ENCODE results near the gene SLC26A8. TPM values are rescaled to one million over a fixed set of nuclear protein-coding genes. Genes with fewer than 3 reads are reported as not detected.
"Not testable (repeated sequence)": the region's sequence is repeated elsewhere in the genome, so short reads cannot be mapped to it uniquely, and the experiment has no call there.

SLC26A8 gene
- total RNA-seq, 1 donor from 2014 or later, result not detected

DNA sequence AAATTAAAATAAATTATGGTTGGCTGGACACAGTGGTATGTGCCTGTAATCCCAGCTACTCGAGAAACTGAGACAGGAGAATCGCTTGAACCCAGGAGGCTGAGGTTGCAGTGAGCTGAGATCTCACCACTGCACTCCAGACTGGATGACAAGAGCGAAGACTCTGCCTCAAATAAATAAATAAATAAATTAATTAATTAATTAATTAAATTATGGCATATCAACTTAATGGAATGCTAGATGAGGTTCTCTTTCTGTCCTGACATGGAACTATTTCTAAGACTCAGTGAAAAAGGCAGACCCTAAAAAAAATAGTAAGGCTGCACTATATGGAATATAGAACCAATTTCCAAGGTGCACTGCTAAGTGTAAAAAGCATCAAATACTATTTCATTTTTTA, 108.4 kb downstream of the SLC26A8 start:
- TF ChIP-seq, protein P1, sequence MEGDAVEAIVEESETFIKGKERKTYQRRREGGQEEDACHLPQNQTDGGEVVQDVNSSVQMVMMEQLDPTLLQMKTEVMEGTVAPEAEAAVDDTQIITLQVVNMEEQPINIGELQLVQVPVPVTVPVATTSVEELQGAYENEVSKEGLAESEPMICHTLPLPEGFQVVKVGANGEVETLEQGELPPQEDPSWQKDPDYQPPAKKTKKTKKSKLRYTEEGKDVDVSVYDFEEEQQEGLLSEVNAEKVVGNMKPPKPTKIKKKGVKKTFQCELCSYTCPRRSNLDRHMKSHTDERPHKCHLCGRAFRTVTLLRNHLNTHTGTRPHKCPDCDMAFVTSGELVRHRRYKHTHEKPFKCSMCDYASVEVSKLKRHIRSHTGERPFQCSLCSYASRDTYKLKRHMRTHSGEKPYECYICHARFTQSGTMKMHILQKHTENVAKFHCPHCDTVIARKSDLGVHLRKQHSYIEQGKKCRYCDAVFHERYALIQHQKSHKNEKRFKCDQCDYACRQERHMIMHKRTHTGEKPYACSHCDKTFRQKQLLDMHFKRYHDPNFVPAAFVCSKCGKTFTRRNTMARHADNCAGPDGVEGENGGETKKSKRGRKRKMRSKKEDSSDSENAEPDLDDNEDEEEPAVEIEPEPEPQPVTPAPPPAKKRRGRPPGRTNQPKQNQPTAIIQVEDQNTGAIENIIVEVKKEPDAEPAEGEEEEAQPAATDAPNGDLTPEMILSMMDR (IDR thresholded peaks at IDR 0.05; ENCODE audit: borderline replicate concordance), result no peak
- no peak for DNase-seq
- H3K27ac ChIP-seq (replicated peaks), result no peak overlapping the region
- peaks cover 16% of the 10 kb centered on the region for H3K36me3 ChIP-seq
- intact Hi-C loops (cut with micrococcal nuclease), result no loop called here
- peaks cover under 1% of the 10 kb centered on the region for H3K9me3 ChIP-seq (replicated peaks)
- H3K27me3 ChIP-seq (ENCODE audit: low read depth), result no peaks in the 10 kb centered on the region
- H3K4me3 ChIP-seq, result no peak overlapping the region
- H3K4me1 ChIP-seq, result peaks cover 28% of the 10 kb centered on the region

DNA sequence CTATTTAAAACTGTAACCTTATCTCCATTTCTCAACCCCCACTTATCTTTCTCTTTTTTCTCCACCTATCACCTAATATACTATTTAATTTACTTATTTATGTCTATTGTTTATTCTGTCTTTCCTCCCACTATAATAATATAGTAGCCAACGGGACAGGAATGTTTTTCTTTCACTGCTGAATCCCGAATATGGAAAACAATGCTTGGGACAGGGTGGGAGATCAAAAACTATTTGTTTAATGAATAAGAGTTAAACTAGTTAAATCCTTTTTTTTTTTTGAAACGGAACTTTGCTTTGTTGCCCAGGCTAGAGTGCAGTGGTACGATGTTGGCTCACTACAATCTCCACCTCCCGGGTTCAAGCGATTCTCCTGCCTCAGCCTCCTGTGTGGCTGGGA, 109.9 kb downstream of the SLC26A8 start:
- intact Hi-C loops (cut with micrococcal nuclease), result no loop called here
- Histone ChIP-seq H3K4me1 (peaks cover 19% of the 10 kb centered on the region), H3K27me3 (ENCODE audit: low read depth) (no peaks in the 10 kb centered on the region), H3K4me3 (no peak overlapping the region), H3K9me3 (replicated peaks) (peaks cover 7% of the 10 kb centered on the region), H3K27ac (replicated peaks) (no peak overlapping the region), H3K36me3 (peaks cover 26% of the 10 kb centered on the region)
- no peak for DNase-seq
- TF ChIP-seq, protein P1 (IDR thresholded peaks at IDR 0.05; ENCODE audit: borderline replicate concordance), result no peak

DNA sequence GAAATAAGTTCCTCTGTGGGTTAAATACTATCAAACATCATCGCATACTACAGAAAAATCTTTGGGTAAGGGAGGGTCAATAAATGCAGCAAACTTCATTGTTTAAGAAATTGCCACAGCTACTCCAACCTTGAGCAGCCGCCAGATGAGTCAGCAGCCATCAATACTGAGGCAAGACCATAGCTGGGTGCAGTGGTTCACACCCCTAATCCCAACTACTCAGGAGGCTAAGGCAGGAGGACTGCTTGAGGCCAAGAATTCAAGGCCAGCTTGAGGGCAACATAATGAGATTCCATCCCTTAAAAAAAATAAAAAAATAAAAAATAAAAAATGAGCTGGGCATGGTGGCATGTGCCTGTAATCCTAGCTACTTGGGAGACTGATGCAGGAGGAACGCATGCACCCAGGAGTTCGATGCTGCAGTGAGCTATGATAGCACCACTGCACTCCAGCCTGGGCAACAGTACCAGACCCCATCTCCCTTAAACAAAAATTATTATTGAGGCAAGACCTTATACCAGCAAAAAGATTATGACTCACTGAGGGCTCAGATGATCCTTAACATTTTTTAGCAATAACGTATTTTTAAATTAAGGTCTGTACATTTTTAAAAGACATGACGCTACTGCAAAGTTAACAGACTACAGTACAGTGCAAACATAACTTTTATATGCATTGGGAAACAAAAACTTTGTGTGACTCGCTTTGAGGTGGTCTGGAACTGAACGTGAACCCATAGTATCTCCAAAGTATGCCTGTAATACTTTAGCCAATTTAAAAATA, 112.4 kb downstream of the SLC26A8 start:
- H3K27me3 ChIP-seq (ENCODE audit: low read depth), result no peaks in the 10 kb centered on the region
- H3K4me1 ChIP-seq, result no peaks in the 10 kb centered on the region
- intact Hi-C loops (cut with micrococcal nuclease), result no loop called here
- no peak overlapping the region for H3K27ac ChIP-seq (replicated peaks)
- DNase-seq, result no peak
- no peak overlapping the region for H3K4me3 ChIP-seq
- TF ChIP-seq, protein P1 (IDR thresholded peaks at IDR 0.05; ENCODE audit: borderline replicate concordance), result no peak
- peaks cover 15% of the 10 kb centered on the region for H3K9me3 ChIP-seq (replicated peaks)
- H3K36me3 ChIP-seq, result peaks cover 38% of the 10 kb centered on the region

DNA sequence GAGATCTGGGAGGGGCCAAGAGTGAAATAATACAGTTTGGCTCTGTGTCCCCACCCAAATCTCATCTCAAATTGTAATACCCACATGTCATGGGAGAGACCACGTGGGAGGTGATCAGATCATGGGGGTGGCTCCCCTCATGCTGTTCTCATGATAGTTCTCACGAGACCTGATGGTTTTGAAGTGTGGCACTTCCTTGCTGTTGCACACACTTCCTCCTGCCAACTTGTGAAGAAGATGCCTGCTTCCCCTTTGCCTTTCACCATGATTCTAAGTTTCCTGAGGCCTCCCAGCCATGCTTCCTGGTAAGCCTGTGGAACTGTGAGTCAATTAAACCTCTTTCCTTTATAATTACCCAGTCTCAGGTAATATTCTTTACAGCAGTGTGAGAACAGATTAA, 114.9 kb downstream of the SLC26A8 start:
- H3K4me3 ChIP-seq; H3K27ac ChIP-seq (replicated peaks); intact Hi-C loops (cut with micrococcal nuclease); DNase-seq; H3K27me3 ChIP-seq (ENCODE audit: low read depth); H3K4me1 ChIP-seq: not testable (repeated sequence)
- Histone ChIP-seq H3K36me3 (peaks cover 29% of the 10 kb centered on the region), H3K9me3 (replicated peaks) (peaks cover 15% of the 10 kb centered on the region)

DNA sequence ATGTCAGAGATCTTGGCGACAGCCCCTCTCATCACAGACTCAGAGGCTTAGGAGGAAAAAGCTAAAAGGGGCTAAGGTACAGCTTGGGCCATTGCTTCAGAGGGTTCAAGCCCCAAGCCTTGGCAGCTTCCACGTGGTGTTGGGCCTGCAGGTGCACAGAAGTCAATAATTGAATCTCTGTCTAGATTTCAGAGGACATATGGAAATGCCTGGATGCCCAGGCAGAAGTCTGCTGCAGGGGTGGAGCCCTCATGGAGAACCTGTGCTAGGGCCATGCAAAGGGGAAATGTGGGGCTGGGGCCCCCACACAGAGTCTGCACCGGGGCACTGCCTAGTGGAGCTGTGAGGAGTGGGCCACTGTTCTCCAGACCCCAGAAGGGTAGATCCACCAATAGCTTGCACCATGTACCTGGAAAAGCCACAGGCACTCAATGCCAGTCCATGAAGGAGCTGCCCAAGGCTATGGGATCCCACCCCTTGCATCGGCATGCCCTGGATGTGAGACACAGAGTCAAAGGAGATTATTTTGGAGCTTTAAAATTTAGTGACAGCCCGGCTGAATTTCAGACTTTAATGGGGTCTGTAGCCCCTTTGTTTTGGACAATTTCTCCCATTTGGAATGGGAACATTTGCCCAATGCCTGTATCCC, 115.6 kb downstream of the SLC26A8 start:
- H3K27ac ChIP-seq (replicated peaks); H3K4me3 ChIP-seq; DNase-seq; H3K4me1 ChIP-seq; intact Hi-C loops (cut with micrococcal nuclease); H3K27me3 ChIP-seq (ENCODE audit: low read depth): not testable (repeated sequence)
- Histone ChIP-seq H3K36me3 (peaks cover 34% of the 10 kb centered on the region), H3K9me3 (replicated peaks) (peaks cover 15% of the 10 kb centered on the region)

DNA sequence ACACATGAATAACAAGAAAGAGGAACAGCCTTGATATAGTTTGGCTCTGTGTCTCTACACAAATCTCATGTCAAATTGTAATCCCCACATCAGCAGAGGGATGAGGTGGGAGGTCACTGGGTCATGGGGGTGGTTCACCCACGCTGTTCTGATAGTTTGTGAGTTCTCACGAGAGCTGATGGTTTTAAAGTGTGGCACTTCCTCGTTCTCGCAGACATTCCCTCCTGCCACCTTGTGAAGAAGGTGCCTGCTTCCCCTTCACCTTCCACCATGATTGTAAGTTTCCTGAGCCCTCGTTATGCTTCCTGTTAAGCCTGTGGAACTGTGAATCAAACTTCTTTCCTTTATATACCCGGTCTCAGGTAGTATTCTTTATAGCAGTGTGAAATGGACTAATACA, 116.7 kb downstream of the SLC26A8 start:
- TF ChIP-seq, protein P1 (IDR thresholded peaks at IDR 0.05; ENCODE audit: borderline replicate concordance), result no peak
- Histone ChIP-seq H3K4me1 (no peaks in the 10 kb centered on the region), H3K9me3 (replicated peaks) (peaks cover 15% of the 10 kb centered on the region), H3K36me3 (peaks cover 34% of the 10 kb centered on the region), H3K4me3 (no peak overlapping the region), H3K27me3 (ENCODE audit: low read depth) (no peaks in the 10 kb centered on the region), H3K27ac (replicated peaks) (no peak overlapping the region)
- intact Hi-C loops (cut with micrococcal nuclease), result no loop called here
- DNase-seq, result no peak
